Testis (tissue), 3 donors: ENCODE data around the gene KRT15. TPM values are rescaled to one million over a fixed set of nuclear protein-coding genes. Genes with fewer than 3 reads are reported as not detected.

Experiments used
- DNase-seq: peaks from one replicate; pipeline ENCODE4 v3.0.0-alpha.2; 2019
- H3K27ac ChIP-seq, 2 donors: fragments of 200-600 bp; sonication (generic); one replicate each; pipeline ENCODE4 v1.5.1; 2019
- H3K27me3 ChIP-seq: fragments of 200-600 bp; sonication (generic); one replicate; pipeline ENCODE4 v1.5.1; 2019
- H3K36me3 ChIP-seq: fragments of 200-600 bp; sonication (generic); one replicate; pipeline ENCODE4 v1.5.1; 2017; ENCODE audit warnings: low read depth; ENCODE audit errors: missing control alignments
- H3K4me1 ChIP-seq: fragments of 200-600 bp; sonication (generic); one replicate; pipeline ENCODE4 v1.5.1; 2019
- H3K4me3 ChIP-seq, 2 donors: fragments of 200-600 bp; sonication (generic); one replicate each; pipeline ENCODE4 v1.5.1; 2017 to 2019
- H3K9me3 ChIP-seq: fragments of 200-600 bp; sonication (generic); one replicate; pipeline ENCODE4 v1.5.1; 2017
- POLR2A ChIP-seq: fragments of 450-650 bp; IDR thresholded peaks from one replicate; pipeline ENCODE4 v1.6.1; 2017; ENCODE audit warnings: antibody characterized with exemption, mild to moderate bottlenecking, moderate library complexity
- WGBS, 2 donors: methylation state at CpG; one replicate each; pipeline ENCODE4 v1.1.5; 2018; 5-methylcytosine and 5-hydroxymethylcytosine counted together
- intact Hi-C: fragments of 100-400 bp; cut with DNase I; formaldehyde crosslinking; loops from one replicate; pipeline ENCODE4 v1.15.1; 2023; ENCODE audit warnings: low total_unique reads
- polyA plus RNA-seq: library from polyadenylated mRNA; stranded (reverse); fragments of 350-450 nt; fragmentation: Illumina TruSeq; extraction: RNeasy Lipid Tissue Mini Kit (QIAGEN cat#74804); gene quantifications from one replicate; pipeline ENCODE4 v1.2.3, GENCODE V29; 2014; ENCODE audit warnings: low read depth, low replicate concordance; ENCODE audit not compliant: insufficient read depth
- total RNA-seq, 2 donors: library from RNA; depleted of rRNA; stranded (reverse); fragments of >200 nt; gene quantifications; one replicate each; pipeline ENCODE4 v1.2.3, GENCODE V29; 2016
- TF ChIP-seq, protein P1 (sequence below), 3 experiments: fragments of 450-650 bp in 2 of 3; fragments of 200-600 bp in 1 of 3; sonication (generic) in 1 of 3; IDR thresholded peaks; one replicate each; pipeline ENCODE4 v1.5.1; 2016 to 2019; ENCODE audit warnings: antibody characterized with exemption in 3 of 3, mild to moderate bottlenecking in 2 of 3, moderate library complexity in 1 of 3

Gene KRT15
- total and polyA plus RNA-seq, 3 donors from 2014 or later: 5.8 to 21.7 (median 19.4) TPM

- Histone ChIP-seq H3K9me3 (no peaks in the 10 kb centered on the region), H3K27ac (no peak overlapping the region), H3K36me3 (no peaks in the 10 kb centered on the region), H3K4me1 (no peaks in the 10 kb centered on the region), H3K4me3 (no peak overlapping the region), H3K27me3 (no peaks in the 10 kb centered on the region)
- no peak for TF ChIP-seq POLR2A
- TF ChIP-seq, protein P1, sequence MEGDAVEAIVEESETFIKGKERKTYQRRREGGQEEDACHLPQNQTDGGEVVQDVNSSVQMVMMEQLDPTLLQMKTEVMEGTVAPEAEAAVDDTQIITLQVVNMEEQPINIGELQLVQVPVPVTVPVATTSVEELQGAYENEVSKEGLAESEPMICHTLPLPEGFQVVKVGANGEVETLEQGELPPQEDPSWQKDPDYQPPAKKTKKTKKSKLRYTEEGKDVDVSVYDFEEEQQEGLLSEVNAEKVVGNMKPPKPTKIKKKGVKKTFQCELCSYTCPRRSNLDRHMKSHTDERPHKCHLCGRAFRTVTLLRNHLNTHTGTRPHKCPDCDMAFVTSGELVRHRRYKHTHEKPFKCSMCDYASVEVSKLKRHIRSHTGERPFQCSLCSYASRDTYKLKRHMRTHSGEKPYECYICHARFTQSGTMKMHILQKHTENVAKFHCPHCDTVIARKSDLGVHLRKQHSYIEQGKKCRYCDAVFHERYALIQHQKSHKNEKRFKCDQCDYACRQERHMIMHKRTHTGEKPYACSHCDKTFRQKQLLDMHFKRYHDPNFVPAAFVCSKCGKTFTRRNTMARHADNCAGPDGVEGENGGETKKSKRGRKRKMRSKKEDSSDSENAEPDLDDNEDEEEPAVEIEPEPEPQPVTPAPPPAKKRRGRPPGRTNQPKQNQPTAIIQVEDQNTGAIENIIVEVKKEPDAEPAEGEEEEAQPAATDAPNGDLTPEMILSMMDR (IDR thresholded peaks at IDR 0.05): no peak
- 66 to 72% methylated on average over 9 of the region's 9 CpGs for WGBS, 2 donors
- intact Hi-C loops: no loop called here
- DNase-seq: no peak
These were observed 35.2 kb downstream of the KRT15 start for GRCh38 chr17:41483531-41483930.

DNA sequence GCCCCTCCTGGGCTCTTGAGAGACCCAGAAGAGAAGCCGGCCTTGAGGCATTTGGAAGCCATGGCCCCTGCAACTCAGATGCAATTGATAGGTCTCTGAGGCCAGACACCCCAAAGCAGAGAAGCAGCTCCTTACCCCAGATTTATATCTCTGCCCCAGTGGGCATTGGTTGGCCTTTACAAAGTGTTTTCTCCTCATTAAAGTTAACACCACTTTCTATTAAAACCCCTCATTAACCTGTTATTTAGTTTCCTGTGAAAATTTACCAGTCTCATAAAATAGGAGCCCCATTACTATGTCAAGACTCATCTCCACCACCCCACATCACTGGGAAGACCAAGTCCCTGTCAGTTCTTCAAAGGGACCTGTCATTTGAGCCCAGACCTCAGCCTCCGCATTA, 37.7 kb downstream of the KRT15 start, which contains the start of gene KRT35:
TSS of gene KRT35 (minus strand) at position 116 of the 400 bp plus-strand sequence. CDS start at position 62, 54 bp downstream.
- no peaks in the 10 kb centered on the region for H3K27me3 ChIP-seq
- TF ChIP-seq, protein P1 (IDR thresholded peaks at IDR 0.05): no peak
- intact Hi-C loops: no loop called here
- no peaks in the 10 kb centered on the region for H3K36me3 ChIP-seq
- no peak within 1 kb of the TSS for H3K27ac ChIP-seq
- 82 to 91% methylated on average over 2 of the region's 2 CpGs for WGBS, 2 donors
- no peak within 1 kb of the TSS for H3K4me3 ChIP-seq
- no peaks in the 10 kb centered on the region for H3K4me1 ChIP-seq
- DNase-seq: no peak
- no peaks in the 10 kb centered on the region for H3K9me3 ChIP-seq

- Histone ChIP-seq H3K4me3 (no peak overlapping the region), H3K36me3 (no peaks in the 10 kb centered on the region), H3K27ac (no peak overlapping the region), H3K9me3 (no peaks in the 10 kb centered on the region), H3K4me1 (no peaks in the 10 kb centered on the region), H3K27me3 (no peaks in the 10 kb centered on the region)
- no peak for DNase-seq
- TF ChIP-seq, protein P1 (IDR thresholded peaks at IDR 0.05): no peak
- no peak for TF ChIP-seq POLR2A
- 92 to 98% methylated on average over 7 to 10 of the region's 10 CpGs for WGBS, 2 donors
- intact Hi-C loops: no loop called here
These were observed 38.1 kb downstream of the KRT15 start for GRCh38 chr17:41480581-41480980.

- no peaks in the 10 kb centered on the region for H3K4me1 ChIP-seq
- no peaks in the 10 kb centered on the region for H3K9me3 ChIP-seq
- TF ChIP-seq POLR2A: no peak
- TF ChIP-seq, protein P1 (IDR thresholded peaks at IDR 0.05): no peak
- DNase-seq: no peak
- intact Hi-C loops: no loop called here
- H3K4me3 ChIP-seq: no peak overlapping the region
- H3K27me3 ChIP-seq: no peaks in the 10 kb centered on the region
- H3K36me3 ChIP-seq: no peaks in the 10 kb centered on the region
- no peak overlapping the region for H3K27ac ChIP-seq
- 65% methylated on average over 2 of the region's 2 CpGs for WGBS, 2 donors
These were observed 38.6 kb downstream of the KRT15 start for GRCh38 chr17:41480136-41480535.

DNA sequence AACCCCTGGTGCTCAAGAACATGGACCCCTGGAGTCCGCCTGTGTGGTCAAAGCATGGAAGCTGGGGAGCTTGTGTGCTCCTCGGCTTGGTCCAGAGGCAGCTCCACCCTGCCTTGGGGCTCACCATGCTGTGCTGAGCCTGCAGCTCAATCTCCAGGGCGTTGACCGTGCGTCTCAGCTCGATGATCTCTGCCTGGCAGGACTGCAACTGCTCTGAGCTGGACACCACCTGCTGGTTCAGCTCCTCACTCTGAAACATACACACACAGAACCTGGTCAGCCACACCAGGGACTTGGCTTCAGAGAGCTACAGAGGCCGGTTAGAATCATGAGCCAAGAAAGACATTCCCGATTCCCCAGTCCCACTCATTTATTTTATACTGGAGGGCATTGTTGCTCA, 40.5 kb downstream of the KRT15 start:
- H3K27me3 ChIP-seq: no peaks in the 10 kb centered on the region
- H3K4me3 ChIP-seq: no peak overlapping the region
- H3K4me1 ChIP-seq: no peaks in the 10 kb centered on the region
- no peak overlapping the region for H3K27ac ChIP-seq
- DNase-seq: no peak
- H3K36me3 ChIP-seq: no peaks in the 10 kb centered on the region
- intact Hi-C loops: no loop called here
- TF ChIP-seq POLR2A: no peak
- TF ChIP-seq, protein P1 (IDR thresholded peaks at IDR 0.05): no peak
- H3K9me3 ChIP-seq: no peaks in the 10 kb centered on the region
- WGBS, 2 donors: 73 to 93% methylated on average over 3 to 8 of the region's 8 CpGs
